CD14-positive monocyte (primary cell): ENCODE data around the gene BCDIN3D. TPM values are rescaled to one million over a fixed set of nuclear protein-coding genes. Genes with fewer than 3 reads are reported as not detected.

Experiments
- DNase-seq, 3 donors: peaks; one replicate each; pipeline ENCODE4 v3.0.0-alpha.2; 2011 to 2022
- H2AFZ ChIP-seq: 2 replicates; pipeline ENCODE4 v1.6.0; 2012; ENCODE audit warnings: mild to moderate bottlenecking, low read depth, low read length, inconsistent platforms; ENCODE audit not compliant: insufficient read depth, poor library complexity, severe bottlenecking
- H3K27ac ChIP-seq, 2 donors: 1 replicate in 1 of 2; 2 replicates in 1 of 2; pipeline ENCODE4 v1.5.1; 2012 to 2013; ENCODE audit warnings: low read length in 2 of 2, control low read depth in 1 of 2, inconsistent platforms in 1 of 2, low read depth in 1 of 2, mild to moderate bottlenecking in 1 of 2
- H3K27me3 ChIP-seq, 2 donors: one replicate each; pipeline versions ENCODE4 v1.6.0 to v1.6.1; 2011 to 2013; ENCODE audit warnings: low read length in 2 of 2; ENCODE audit not compliant: control insufficient read depth in 2 of 2, insufficient read depth in 2 of 2
- H3K36me3 ChIP-seq, 2 donors: replicated peaks in 1 of 2; 1 replicate in 1 of 2; 2 replicates in 1 of 2; pipeline versions ENCODE4 v1.5.1 to v1.6.1; 2012 to 2013; ENCODE audit warnings: low read length in 2 of 2, control low read depth in 1 of 2, inconsistent platforms in 1 of 2, mild to moderate bottlenecking in 1 of 2; ENCODE audit not compliant: insufficient read depth in 2 of 2, control insufficient read depth in 1 of 2
- H3K4me1 ChIP-seq, 2 donors: 1 replicate in 1 of 2; 2 replicates in 1 of 2; pipeline versions ENCODE4 v1.5.1 to v1.6.1; 2012 to 2013; ENCODE audit warnings: low read length in 2 of 2, control low read depth in 1 of 2, inconsistent platforms in 1 of 2, mild to moderate bottlenecking in 1 of 2, moderate library complexity in 1 of 2; ENCODE audit not compliant: insufficient read depth in 2 of 2, control insufficient read depth in 1 of 2
- H3K4me2 ChIP-seq: replicated peaks from 2 replicates; pipeline ENCODE3; 2012; ENCODE audit warnings: low read length, moderate library complexity, mild to moderate bottlenecking; ENCODE audit not compliant: poor library complexity, severe bottlenecking; ENCODE audit errors: extremely low read depth
- H3K4me3 ChIP-seq, 3 experiments: fragments of 200-600 bp in 1 of 3; sonication (generic) in 1 of 3; replicated peaks in 1 of 3; 1 replicate in 2 of 3; 2 replicates in 1 of 3; pipeline ENCODE4 v1.5.1; 2011 to 2013; ENCODE audit warnings: low read length in 3 of 3, mild to moderate bottlenecking in 3 of 3, control low read depth in 2 of 3, low read depth in 2 of 3, inconsistent platforms in 1 of 3, moderate library complexity in 1 of 3
- H3K79me2 ChIP-seq: 2 replicates; pipeline ENCODE4 v1.6.0; 2012; ENCODE audit warnings: mild to moderate bottlenecking, control low read depth, inconsistent platforms, low read length, moderate library complexity; ENCODE audit not compliant: insufficient read depth
- H3K9ac ChIP-seq: 2 replicates; pipeline ENCODE4 v1.6.0; 2017; ENCODE audit warnings: low read length, mild to moderate bottlenecking; ENCODE audit not compliant: insufficient read depth, poor library complexity, severe bottlenecking
- H3K9me3 ChIP-seq, 2 donors: replicated peaks in 1 of 2; 1 replicate in 1 of 2; 2 replicates in 1 of 2; pipeline versions ENCODE4 v1.5.1 to v1.6.1; 2012 to 2013; ENCODE audit warnings: low read length in 2 of 2, control low read depth in 1 of 2; ENCODE audit not compliant: control insufficient read depth in 1 of 2, insufficient read depth in 1 of 2
- H4K20me1 ChIP-seq: 2 replicates; pipeline ENCODE4 v1.6.0; 2012; ENCODE audit warnings: mild to moderate bottlenecking, low read length, control low read depth, moderate library complexity; ENCODE audit not compliant: insufficient read depth
- H3K27ac Mint-ChIP-seq, 7 donors: one replicate each; pipeline ENCODE4 v1.8.0; 2020; ENCODE audit warnings: mild to moderate bottlenecking in 7 of 7, mixed read lengths in 7 of 7, moderate library complexity in 6 of 7, inconsistent platforms in 2 of 7
- H3K27me3 Mint-ChIP-seq, 3 donors: one replicate each; pipeline ENCODE4 v1.8.0; 2021 to 2022; ENCODE audit warnings: low read depth in 3 of 3, mild to moderate bottlenecking in 3 of 3, mixed read lengths in 3 of 3, moderate library complexity in 3 of 3, inconsistent platforms in 1 of 3
- H3K36me3 Mint-ChIP-seq, 2 donors: one replicate each; pipeline ENCODE4 v1.8.0; 2020; ENCODE audit warnings: mixed read lengths in 2 of 2, inconsistent platforms in 1 of 2, mild to moderate bottlenecking in 1 of 2
- H3K4me1 Mint-ChIP-seq: one replicate; pipeline ENCODE4 v1.8.0; 2020; ENCODE audit warnings: mild to moderate bottlenecking, mixed read lengths
- H3K4me3 Mint-ChIP-seq, 2 donors: one replicate each; pipeline ENCODE4 v1.8.0; 2020; ENCODE audit warnings: mild to moderate bottlenecking in 2 of 2, mixed read lengths in 2 of 2, moderate library complexity in 1 of 2
- H3K9me3 Mint-ChIP-seq, 7 donors: one replicate each; pipeline ENCODE4 v1.8.0; 2020 to 2022; ENCODE audit warnings: mixed read lengths in 7 of 7, mild to moderate bottlenecking in 6 of 7, moderate library complexity in 6 of 7, inconsistent platforms in 2 of 7
- WGBS: methylation state at CpG from one replicate; pipeline ENCODE4 v1.1.5; 2013; ENCODE audit warnings: missing lambda C conversion rate; ENCODE audit not compliant: insufficient coverage; 5-methylcytosine and 5-hydroxymethylcytosine counted together
- intact Hi-C, 2 donors: fragments of 100-400 bp; cut with micrococcal nuclease; formaldehyde crosslinking; loops; one replicate each; pipeline versions ENCODE4 v1.15.0 to v1.15.1; 2023
- polyA plus RNA-seq, 3 donors: library from polyadenylated mRNA; depleted of rRNA in 1 of 3; unstranded in 2 of 3; stranded (reverse) in 1 of 3; fragments of 300-500 nt in 2 of 3; fragments of >200 nt in 1 of 3; fragmentation: Illumina TruSeq in 2 of 3; gene quantifications; 1 replicate in 2 of 3; 2 replicates in 1 of 3; pipeline ENCODE4 v1.2.3, GENCODE V29; 2012 to 2021
- TF ChIP-seq, protein P1 (sequence below): fragments of 200-600 bp; IDR thresholded peaks from one replicate; pipeline ENCODE4 v1.8.0; 2022; ENCODE audit warnings: antibody characterized with exemption, mild to moderate bottlenecking

Gene BCDIN3D
- polyA plus RNA-seq, 3 donors, result 0.71 to 1.2 (median 1.0) TPM

DNA sequence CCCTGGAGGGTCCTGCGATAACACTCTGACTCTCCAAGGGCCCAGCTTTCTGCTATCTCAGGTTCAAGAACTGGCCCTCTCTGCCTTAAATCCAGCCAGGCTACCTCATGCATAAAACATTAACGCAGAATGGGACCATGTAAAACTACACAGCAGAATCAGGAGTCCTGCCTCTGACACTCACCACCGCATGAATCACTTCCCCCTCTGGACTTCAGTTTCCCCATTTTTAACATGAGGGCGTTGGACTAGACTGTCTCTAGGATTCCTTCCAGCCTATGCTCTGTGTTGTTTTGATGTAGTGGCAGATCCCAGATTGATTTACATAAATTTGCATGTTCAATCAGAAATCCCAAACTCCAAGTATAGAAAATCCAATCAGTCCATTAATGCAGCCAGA is 18.0 kb downstream of the BCDIN3D start:
- 41% methylated on average over 2 of the region's 4 CpGs for WGBS
- peak overlapping the region; percentile 83 to 93 for H3K4me3 Mint-ChIP-seq
- peaks cover 0 to 2% (median 2%) of the 10 kb centered on the region in 3 donors for H3K27me3 Mint-ChIP-seq
- TF ChIP-seq, protein P1, sequence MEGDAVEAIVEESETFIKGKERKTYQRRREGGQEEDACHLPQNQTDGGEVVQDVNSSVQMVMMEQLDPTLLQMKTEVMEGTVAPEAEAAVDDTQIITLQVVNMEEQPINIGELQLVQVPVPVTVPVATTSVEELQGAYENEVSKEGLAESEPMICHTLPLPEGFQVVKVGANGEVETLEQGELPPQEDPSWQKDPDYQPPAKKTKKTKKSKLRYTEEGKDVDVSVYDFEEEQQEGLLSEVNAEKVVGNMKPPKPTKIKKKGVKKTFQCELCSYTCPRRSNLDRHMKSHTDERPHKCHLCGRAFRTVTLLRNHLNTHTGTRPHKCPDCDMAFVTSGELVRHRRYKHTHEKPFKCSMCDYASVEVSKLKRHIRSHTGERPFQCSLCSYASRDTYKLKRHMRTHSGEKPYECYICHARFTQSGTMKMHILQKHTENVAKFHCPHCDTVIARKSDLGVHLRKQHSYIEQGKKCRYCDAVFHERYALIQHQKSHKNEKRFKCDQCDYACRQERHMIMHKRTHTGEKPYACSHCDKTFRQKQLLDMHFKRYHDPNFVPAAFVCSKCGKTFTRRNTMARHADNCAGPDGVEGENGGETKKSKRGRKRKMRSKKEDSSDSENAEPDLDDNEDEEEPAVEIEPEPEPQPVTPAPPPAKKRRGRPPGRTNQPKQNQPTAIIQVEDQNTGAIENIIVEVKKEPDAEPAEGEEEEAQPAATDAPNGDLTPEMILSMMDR, result no peak
- Histone ChIP-seq H3K9ac (peak overlapping the region; percentile 88), H4K20me1 (peaks cover 39% of the 10 kb centered on the region), H3K4me2 (peak overlapping the region; percentile 98), H2AFZ (no peak overlapping the region), H3K4me3 (peak overlapping the region; percentile 9 to 95 (median 34)), H3K36me3 (peaks cover 2 to 12% of the 10 kb centered on the region in 2 donors), H3K27ac (peak overlapping the region; percentile 92 to 100), H3K4me1 (peaks cover 76 to 86% of the 10 kb centered on the region in 2 donors), H3K27me3 (no peaks in the 10 kb centered on the region), H3K9me3 (no peaks in the 10 kb centered on the region), H3K79me2 (peaks cover 26% of the 10 kb centered on the region)
- no peaks in the 10 kb centered on the region for H3K9me3 Mint-ChIP-seq
- peak overlapping the region; percentile 97 to 100 (median 100) for H3K27ac Mint-ChIP-seq
- peaks cover 77% of the 10 kb centered on the region for H3K4me1 Mint-ChIP-seq
- intact Hi-C loops, result no loop called here
- peak; percentile 90 to 93 (median 92) for DNase-seq
- peaks cover 9 to 22% of the 10 kb centered on the region in 2 donors for H3K36me3 Mint-ChIP-seq

DNA sequence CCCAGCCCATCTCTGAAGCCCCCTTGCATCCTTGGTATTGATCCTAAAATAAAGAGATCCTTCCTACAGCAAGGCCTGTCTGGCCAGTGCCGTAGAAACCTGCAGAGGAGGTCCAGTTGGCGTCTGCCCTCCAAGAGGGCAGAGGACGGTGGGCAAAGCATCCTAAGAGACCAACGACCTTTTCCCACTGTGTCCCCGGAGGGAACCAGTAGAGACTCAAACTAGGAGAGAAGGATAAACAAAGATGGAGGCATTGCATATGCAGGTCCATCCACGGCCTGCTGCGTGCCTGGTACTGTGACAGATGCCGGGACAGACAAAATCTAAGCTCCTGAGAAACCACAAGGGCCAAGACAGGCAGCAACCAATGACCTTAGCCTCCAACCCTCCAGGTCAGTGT is 18.5 kb downstream of the BCDIN3D start:
- peak overlapping the region; percentile 92 to 100 for H3K27ac ChIP-seq
- Mint-ChIP-seq H3K9me3 (no peaks in the 10 kb centered on the region), H3K27me3 (peaks cover 0 to 2% (median 2%) of the 10 kb centered on the region in 3 donors), H3K4me3 (peak overlapping the region; percentile 39 to 93), H3K36me3 (peaks cover 9 to 27% of the 10 kb centered on the region in 2 donors), H3K4me1 (peaks cover 81% of the 10 kb centered on the region), H3K27ac (peak overlapping the region; percentile 97 to 100 (median 100))
- peaks cover 79 to 88% of the 10 kb centered on the region in 2 donors for H3K4me1 ChIP-seq
- H2AFZ ChIP-seq, result no peak overlapping the region
- no peaks in the 10 kb centered on the region for H3K9me3 ChIP-seq
- H3K4me2 ChIP-seq, result peak overlapping the region; percentile 98
- H4K20me1 ChIP-seq, result peaks cover 39% of the 10 kb centered on the region
- peak overlapping the region; percentile 88 for H3K9ac ChIP-seq
- intact Hi-C loops, result no loop called here
- TF ChIP-seq, protein P1, result no peak
- no peak for DNase-seq
- H3K79me2 ChIP-seq, result peaks cover 26% of the 10 kb centered on the region
- H3K27me3 ChIP-seq, result no peaks in the 10 kb centered on the region
- peak overlapping the region in 1 of 3 experiments; percentile 95 for H3K4me3 ChIP-seq
- WGBS, result 93% methylated on average over 7 of the region's 8 CpGs
- peaks cover 2 to 12% of the 10 kb centered on the region in 2 donors for H3K36me3 ChIP-seq
